Islet of Langerhans (tissue), 1 donor: Measurements from ENCODE around the gene ARHGAP15.

Source experiments
- FAIRE-seq: peaks from one replicate; lab custom pipeline; 2011; peaks lifted over from hg19 to GRCh38; lab: Jason Lieb, UNC

The ARHGAP15 gene

GRCh38 chr2:143345887-143346787, 216.9 kb downstream of the ARHGAP15 start:
- no peak for FAIRE-seq

- no peak for FAIRE-seq
These were observed 218.1 kb downstream of the ARHGAP15 start for GRCh38 chr2:143347271-143347695.

- no peak for FAIRE-seq
These were observed 218.7 kb downstream of the ARHGAP15 start for GRCh38 chr2:143347901-143348414.

- no peak for FAIRE-seq
These were observed 225.0 kb downstream of the ARHGAP15 start for GRCh38 chr2:143354050-143354750.

- FAIRE-seq = no peak
These were observed 226.7 kb downstream of the ARHGAP15 start for GRCh38 chr2:143355870-143356269.

GRCh38 chr2:143356336-143356735, 227.1 kb downstream of the ARHGAP15 start:
- no peak for FAIRE-seq

- FAIRE-seq = no peak
These were observed 227.7 kb downstream of the ARHGAP15 start for GRCh38 chr2:143356736-143357446.

- no peak for FAIRE-seq
These were observed 228.7 kb downstream of the ARHGAP15 start for GRCh38 chr2:143357966-143358365.

- FAIRE-seq = no peak
These were observed 232.1 kb downstream of the ARHGAP15 start for GRCh38 chr2:143361346-143361745.

- no peak for FAIRE-seq
These were observed 242.4 kb downstream of the ARHGAP15 start for GRCh38 chr2:143371616-143372015.

GRCh38 chr2:143375384-143375880, 246.2 kb downstream of the ARHGAP15 start:
- FAIRE-seq = no peak

GRCh38 chr2:143378996-143379395, 249.8 kb downstream of the ARHGAP15 start:
- no peak for FAIRE-seq

GRCh38 chr2:143379955-143380354, 250.7 kb downstream of the ARHGAP15 start:
- FAIRE-seq = no peak

GRCh38 chr2:143382573-143382972, 253.4 kb downstream of the ARHGAP15 start:
- no peak for FAIRE-seq

- FAIRE-seq = no peak
These were observed 253.8 kb downstream of the ARHGAP15 start for GRCh38 chr2:143383016-143383415.

GRCh38 chr2:143384111-143384510, 254.9 kb downstream of the ARHGAP15 start:
- no peak for FAIRE-seq

GRCh38 chr2:143390171-143390570, 261.0 kb downstream of the ARHGAP15 start:
- no peak for FAIRE-seq

- no peak for FAIRE-seq
These were observed 263.1 kb downstream of the ARHGAP15 start for GRCh38 chr2:143392358-143392757.

GRCh38 chr2:143394062-143394461, 264.8 kb downstream of the ARHGAP15 start:
- no peak for FAIRE-seq

- no peak for FAIRE-seq
These were observed 268.8 kb downstream of the ARHGAP15 start for GRCh38 chr2:143397884-143398614.

- FAIRE-seq = no peak
These were observed 269.6 kb downstream of the ARHGAP15 start for GRCh38 chr2:143398781-143399180.

GRCh38 chr2:143399631-143400069, 270.4 kb downstream of the ARHGAP15 start:
- FAIRE-seq = no peak
